Ramos (cell line): Measurements from ENCODE around the gene CRYBB1.

Experiments used
- in situ Hi-C: fragments of 300-500 bp; cut with MboI; formaldehyde crosslinking; loops from one replicate; pipeline ENCODE4 v1.14.3; 2022; ENCODE audit warnings: low sequenced_read_pairs; ENCODE audit not compliant: unreplicated experiment

Gene CRYBB1

GRCh38 chr22:26559961-26560575, 57.8 kb downstream of the CRYBB1 start:
- in situ Hi-C loops, result no loop called here

GRCh38 chr22:26558248-26558895, 59.5 kb downstream of the CRYBB1 start:
- in situ Hi-C loops, result no loop called here

- in situ Hi-C loops, result no loop called here
Observed at GRCh38 chr22:26556904-26557303, 60.9 kb downstream of the CRYBB1 start.

- in situ Hi-C loops, result no loop called here
Observed at GRCh38 chr22:26555478-26555877, 62.3 kb downstream of the CRYBB1 start.

GRCh38 chr22:26554956-26555355, 62.9 kb downstream of the CRYBB1 start:
- in situ Hi-C loops, result no loop called here

GRCh38 chr22:26553056-26553752, 64.6 kb downstream of the CRYBB1 start:
- in situ Hi-C loops, result no loop called here

- in situ Hi-C loops, result no loop called here
Observed at GRCh38 chr22:26552466-26552865, 65.4 kb downstream of the CRYBB1 start.

GRCh38 chr22:26551568-26551967, 66.3 kb downstream of the CRYBB1 start:
- in situ Hi-C loops, result no loop called here

- in situ Hi-C loops, result no loop called here
Observed at GRCh38 chr22:26550498-26551033, 67.3 kb downstream of the CRYBB1 start.

- in situ Hi-C loops, result no loop called here
Observed at GRCh38 chr22:26549902-26550497, 67.8 kb downstream of the CRYBB1 start.
